OCI-LY3 (cell line): ENCODE measurements around the gene FASLG.

Experiments
- H2AFZ ChIP-seq: fragments of 200-600, 300-600 bp; shearing (Covaris generic); 2 replicates; pipeline ENCODE4 v1.6.0; 2014; ENCODE audit warnings: antibody characterized with exemption, low read depth, low read length
- H3K27ac ChIP-seq: fragments of 200-600, 300-600 bp; sonication (generic); 2 replicates; pipeline ENCODE4 v1.5.1; 2014; ENCODE audit warnings: mild to moderate bottlenecking, low read length, moderate library complexity, mixed read lengths
- H3K27me3 ChIP-seq: fragments of 200-600, 300-600 bp; sonication (generic); 2 replicates; pipeline ENCODE4 v1.6.1; 2014; ENCODE audit warnings: low read depth, low read length, mixed read lengths
- H3K36me3 ChIP-seq: fragments of 200-600, 300-600 bp; sonication (generic); replicated peaks from 2 replicates; pipeline ENCODE3; 2014; ENCODE audit warnings: low read depth, low read length, mixed read lengths
- H3K4me1 ChIP-seq: fragments of 300-600, 200-600 bp; sonication (generic); 2 replicates; pipeline ENCODE4 v1.6.1; 2014; ENCODE audit warnings: low read length, mixed read lengths
- H3K4me2 ChIP-seq: fragments of 200-600, 300-600 bp; sonication (generic); 2 replicates; pipeline ENCODE4 v1.6.1; 2014; ENCODE audit warnings: low read length, mixed read lengths
- H3K4me3 ChIP-seq: fragments of 300-600, 200-600 bp; sonication (generic); 2 replicates; pipeline ENCODE4 v1.5.1; 2014; ENCODE audit warnings: antibody characterized with exemption, mild to moderate bottlenecking, low read length, moderate library complexity
- H3K79me2 ChIP-seq: fragments of 300-600, 200-600 bp; shearing (Covaris generic); 2 replicates; pipeline ENCODE4 v1.6.1; 2014; ENCODE audit warnings: mild to moderate bottlenecking, low read length, mixed read lengths
- H3K9ac ChIP-seq: fragments of 300-600, 200-600 bp; shearing (Covaris generic); 2 replicates; pipeline ENCODE4 v1.6.0; 2014; ENCODE audit warnings: mild to moderate bottlenecking, low read length, moderate library complexity
- H3K9me3 ChIP-seq: fragments of 200-600, 300-600 bp; shearing (Covaris generic); 2 replicates; pipeline ENCODE4 v1.6.1; 2014; ENCODE audit warnings: low read length, mixed read lengths; ENCODE audit not compliant: insufficient read depth
- H4K20me1 ChIP-seq: fragments of 200-600, 300-600 bp; sonication (generic); 2 replicates; pipeline ENCODE4 v1.6.1; 2016; ENCODE audit warnings: low read length, mixed read lengths; ENCODE audit not compliant: insufficient read depth
- EZH2phosphoT487 ChIP-seq: fragments of 200-600 bp; shearing (Covaris generic); IDR thresholded peaks from 2 replicates; pipeline ENCODE4 v1.6.1; 2018; ENCODE audit warnings: antibody characterized with exemption, mixed run types, low read depth
- TF ChIP-seq, protein P1 (sequence below): fragments of 200-600, 300-600 bp; sonication (generic); IDR thresholded peaks from 2 replicates; pipeline ENCODE4 v1.5.1; 2014; ENCODE audit warnings: antibody characterized with exemption, low read length, low read depth

The FASLG gene

DNA sequence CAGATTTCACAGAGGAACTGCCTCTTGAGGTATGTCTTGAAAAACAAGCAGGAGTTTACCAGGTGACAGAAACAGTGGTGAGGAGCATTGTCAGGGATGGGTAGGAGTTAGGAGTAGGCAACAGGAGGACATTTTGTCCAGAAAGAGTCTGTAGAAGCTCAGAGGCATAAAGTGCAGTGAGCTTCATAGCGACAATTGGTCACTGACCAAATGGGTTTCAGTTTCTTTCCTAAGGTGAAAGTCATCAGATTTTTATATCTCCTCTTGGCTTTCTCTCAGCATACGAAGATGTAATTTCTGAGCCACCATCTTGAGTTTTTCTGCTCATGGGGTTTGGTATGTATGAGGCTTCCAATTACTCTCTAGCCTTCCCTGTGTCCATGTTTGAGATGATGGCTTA lies 29.3 kb upstream of the FASLG start:
- Histone ChIP-seq H3K36me3 (no peaks in the 10 kb centered on the region), H3K4me1 (peaks cover 8% of the 10 kb centered on the region), H3K4me3 (no peak overlapping the region), H3K9me3 (no peaks in the 10 kb centered on the region), H3K4me2 (no peak overlapping the region), H3K79me2 (no peaks in the 10 kb centered on the region), H3K27ac (no peak overlapping the region), H3K9ac (no peak overlapping the region), H3K27me3 (peaks cover 39% of the 10 kb centered on the region), H2AFZ (no peak overlapping the region), H4K20me1 (no peaks in the 10 kb centered on the region)
- TF ChIP-seq EZH2phosphoT487, result no peak
- TF ChIP-seq, protein P1, sequence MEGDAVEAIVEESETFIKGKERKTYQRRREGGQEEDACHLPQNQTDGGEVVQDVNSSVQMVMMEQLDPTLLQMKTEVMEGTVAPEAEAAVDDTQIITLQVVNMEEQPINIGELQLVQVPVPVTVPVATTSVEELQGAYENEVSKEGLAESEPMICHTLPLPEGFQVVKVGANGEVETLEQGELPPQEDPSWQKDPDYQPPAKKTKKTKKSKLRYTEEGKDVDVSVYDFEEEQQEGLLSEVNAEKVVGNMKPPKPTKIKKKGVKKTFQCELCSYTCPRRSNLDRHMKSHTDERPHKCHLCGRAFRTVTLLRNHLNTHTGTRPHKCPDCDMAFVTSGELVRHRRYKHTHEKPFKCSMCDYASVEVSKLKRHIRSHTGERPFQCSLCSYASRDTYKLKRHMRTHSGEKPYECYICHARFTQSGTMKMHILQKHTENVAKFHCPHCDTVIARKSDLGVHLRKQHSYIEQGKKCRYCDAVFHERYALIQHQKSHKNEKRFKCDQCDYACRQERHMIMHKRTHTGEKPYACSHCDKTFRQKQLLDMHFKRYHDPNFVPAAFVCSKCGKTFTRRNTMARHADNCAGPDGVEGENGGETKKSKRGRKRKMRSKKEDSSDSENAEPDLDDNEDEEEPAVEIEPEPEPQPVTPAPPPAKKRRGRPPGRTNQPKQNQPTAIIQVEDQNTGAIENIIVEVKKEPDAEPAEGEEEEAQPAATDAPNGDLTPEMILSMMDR, result no peak

DNA sequence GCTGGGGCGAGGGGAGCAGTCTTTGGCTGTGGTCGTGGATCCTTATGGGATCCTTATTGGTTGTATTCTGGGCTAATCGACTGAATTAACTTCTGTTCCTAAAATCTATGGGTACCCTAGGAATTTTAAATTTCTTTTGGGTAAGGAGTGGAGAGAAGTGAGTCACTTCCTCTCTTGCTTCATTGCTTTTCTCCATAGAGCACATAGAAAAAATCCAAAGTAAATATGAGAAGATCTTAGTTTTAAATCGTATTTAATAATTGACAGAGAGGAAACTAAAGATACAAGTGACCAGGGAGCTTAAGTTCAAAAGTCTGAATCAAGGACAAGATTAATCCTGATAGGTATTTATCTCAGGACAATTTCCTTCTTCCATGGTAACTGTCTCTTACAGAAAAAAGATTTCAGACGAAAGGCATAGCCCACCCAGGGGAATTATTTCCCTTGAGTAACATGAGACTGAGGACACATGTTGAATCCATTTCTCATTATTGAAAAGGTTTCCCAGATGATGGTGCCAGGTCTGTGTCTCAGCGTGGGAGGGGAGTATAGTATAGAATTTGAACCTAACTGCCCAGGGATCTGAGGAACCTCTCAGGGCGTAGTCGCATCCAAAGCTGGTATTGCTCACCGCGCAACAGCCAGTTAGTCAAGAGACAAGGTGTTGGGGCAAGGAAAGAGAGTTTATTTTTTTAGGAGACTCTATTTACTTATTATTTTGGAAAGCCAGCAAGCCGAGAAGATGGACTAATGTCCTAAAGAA lies 28.7 kb upstream of the FASLG start:
- Histone ChIP-seq H3K27ac (no peak overlapping the region), H3K9ac (no peak overlapping the region), H3K79me2 (no peaks in the 10 kb centered on the region), H3K9me3 (no peaks in the 10 kb centered on the region), H4K20me1 (no peaks in the 10 kb centered on the region), H2AFZ (no peak overlapping the region), H3K36me3 (no peaks in the 10 kb centered on the region), H3K4me2 (no peak overlapping the region), H3K27me3 (peaks cover 39% of the 10 kb centered on the region), H3K4me3 (no peak overlapping the region), H3K4me1 (peaks cover 8% of the 10 kb centered on the region)
- no peak for TF ChIP-seq EZH2phosphoT487
- TF ChIP-seq, protein P1, result no peak

DNA sequence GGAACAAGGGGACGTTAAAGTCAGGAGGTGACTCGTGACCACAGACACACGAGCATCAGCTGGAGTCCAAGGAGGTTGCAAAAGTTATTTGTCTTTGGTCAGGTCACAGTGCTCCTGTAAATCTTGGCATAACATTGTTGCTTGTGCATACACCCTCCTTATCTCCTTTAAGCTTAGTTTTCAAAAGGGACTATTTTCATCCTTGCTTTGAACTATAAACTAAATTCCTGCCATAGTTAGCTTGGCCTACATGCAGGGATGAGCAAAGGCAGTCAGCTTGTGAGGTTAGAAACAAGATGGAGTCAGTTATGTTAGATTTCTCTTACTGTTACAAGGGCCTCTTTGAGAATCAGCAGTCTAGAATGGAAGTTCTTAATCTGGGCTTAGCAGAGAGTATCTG lies 28.0 kb upstream of the FASLG start:
- Histone ChIP-seq H3K79me2 (no peaks in the 10 kb centered on the region), H3K4me1 (peaks cover 8% of the 10 kb centered on the region), H4K20me1 (no peaks in the 10 kb centered on the region), H3K4me2 (no peak overlapping the region), H3K36me3 (no peaks in the 10 kb centered on the region), H3K4me3 (no peak overlapping the region), H3K9me3 (no peaks in the 10 kb centered on the region), H3K9ac (no peak overlapping the region), H2AFZ (no peak overlapping the region), H3K27me3 (peaks cover 35% of the 10 kb centered on the region), H3K27ac (no peak overlapping the region)
- TF ChIP-seq, protein P1, result no peak
- no peak for TF ChIP-seq EZH2phosphoT487

DNA sequence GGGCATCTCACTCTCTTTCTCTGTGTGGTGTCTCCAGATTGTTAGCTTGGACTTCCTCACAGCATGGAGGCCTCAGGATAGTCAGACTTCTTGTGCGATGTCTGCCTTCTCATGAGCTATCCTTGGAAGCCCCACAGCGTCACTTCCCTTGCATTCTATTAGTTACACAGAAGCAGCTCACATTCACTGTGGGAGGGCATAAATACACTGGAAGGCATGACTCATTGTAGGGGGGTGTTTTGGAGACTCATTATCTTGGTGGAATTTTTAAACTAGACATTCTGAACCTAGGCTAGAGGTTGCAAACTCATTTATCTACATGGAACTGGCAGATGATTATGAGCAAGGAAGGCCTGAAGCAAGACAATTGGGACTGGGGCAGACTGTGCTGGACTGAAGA lies 21.4 kb upstream of the FASLG start:
- no peak overlapping the region for H3K27ac ChIP-seq

More for the DNA sequence above, 21.4 kb upstream of the FASLG start:
- H3K36me3 ChIP-seq, result no peaks in the 10 kb centered on the region
- peaks cover 54% of the 10 kb centered on the region for H3K27me3 ChIP-seq
- H3K4me1 ChIP-seq, result peaks cover 25% of the 10 kb centered on the region
- H4K20me1 ChIP-seq, result no peaks in the 10 kb centered on the region
- TF ChIP-seq, protein P1, result no peak
- no peak for TF ChIP-seq EZH2phosphoT487
- no peak overlapping the region for H3K4me2 ChIP-seq
- no peaks in the 10 kb centered on the region for H3K9me3 ChIP-seq
- no peaks in the 10 kb centered on the region for H3K79me2 ChIP-seq
- H3K4me3 ChIP-seq, result no peak overlapping the region
- no peak overlapping the region for H3K9ac ChIP-seq
- H2AFZ ChIP-seq, result no peak overlapping the region
